ENCODE results near the gene PNMA6E. TPM values are rescaled to one million over a fixed set of nuclear protein-coding genes. Genes with fewer than 3 reads are reported as not detected.
A peak's percentile ranks its signal among the peaks of the same experiment; 100 is the strongest.

The PNMA6E gene
- total and polyA plus RNA-seq, 9 of the 15 experiments (the other 6 are each of a cell fraction or from before 2014, with no cell fraction given) = 0.03 TPM; not detected in 8

DNA sequence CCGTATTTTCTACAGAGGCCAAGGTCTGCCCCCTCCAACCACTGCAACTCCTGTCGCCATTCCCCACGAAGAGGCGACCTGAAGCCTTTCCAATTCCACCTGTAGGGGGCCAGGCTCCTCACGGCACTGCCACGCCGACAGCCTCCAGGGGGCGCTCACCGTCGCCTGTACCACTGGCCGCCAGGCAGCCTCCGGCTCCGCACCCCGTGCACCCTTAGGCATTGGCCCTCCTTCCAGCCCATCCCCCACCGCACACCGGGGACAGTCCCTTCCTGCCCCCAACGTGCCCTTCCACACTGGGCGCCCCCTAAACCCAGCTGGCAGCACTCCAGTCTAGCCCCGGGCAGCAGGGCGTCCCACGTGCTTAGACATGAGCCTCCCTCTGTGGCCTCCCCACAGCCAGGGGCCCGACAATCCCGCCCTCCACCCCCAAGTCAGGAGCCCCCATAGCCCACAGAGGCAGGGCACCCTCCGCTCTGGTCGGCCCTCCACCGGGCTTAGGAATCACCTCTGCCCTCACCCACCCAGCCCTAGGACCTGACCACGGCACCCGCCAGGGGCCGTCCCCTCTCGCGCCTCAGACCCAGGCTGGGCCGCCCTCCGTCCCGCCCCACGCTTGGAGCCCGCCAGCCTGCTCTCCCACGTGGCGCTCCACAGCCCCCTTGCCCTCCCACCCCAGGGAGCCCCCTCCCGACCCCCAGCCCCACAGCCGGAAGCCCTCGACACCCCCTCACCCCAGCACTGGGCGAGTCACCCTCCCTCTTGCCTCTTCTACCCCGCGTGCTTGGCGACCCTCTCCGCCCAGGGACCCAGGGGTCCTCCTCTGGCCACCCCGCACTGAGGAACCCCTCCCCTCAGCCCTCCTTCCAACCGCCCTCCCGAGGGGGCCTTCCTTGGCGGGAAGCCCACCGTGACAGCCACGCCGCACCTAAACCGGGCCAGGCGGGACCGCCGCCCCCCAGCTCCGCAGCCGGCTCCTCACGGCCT lies 711 bp downstream of the PNMA6E start (continued):
- TF ChIP-seq MAZ (CRISPR knock-in tag; conservative IDR thresholded peaks at IDR 0.05 in 1 of 2, IDR thresholded peaks at IDR 0.05 in 1 of 2) (peak in 1 of 2 experiments; percentile 70; a peak in 2 of 4 replicates), ZNF77 (CRISPR knock-in tag; IDR thresholded peaks at IDR 0.05) (no peak), RBM14 (IDR thresholded peaks at IDR 0.05; ENCODE audit: borderline replicate concordance, insufficient read depth, low read depth, low read length) (no peak), ZNF134 (CRISPR knock-in tag; conservative IDR thresholded peaks at IDR 0.05) (no peak), JUN (IDR thresholded peaks at IDR 0.05; ENCODE audit: borderline replicate concordance, low read depth, low read length) (0 out of 2 replicates have a peak, but pooled peaks have one; percentile 23), JUN (CRISPR knock-in tag; IDR thresholded peaks at IDR 0.05; ENCODE audit: borderline replicate concordance) (no peak), FOXA3 (CRISPR knock-in tag; conservative IDR thresholded peaks at IDR 0.05 in 1 of 2, IDR thresholded peaks at IDR 0.05 in 1 of 2) (no peak), ZNF197 (CRISPR knock-in tag; IDR thresholded peaks at IDR 0.05; ENCODE audit: low read depth) (no peak), ZNF764 (CRISPR knock-in tag; IDR thresholded peaks at IDR 0.05; ENCODE audit: low read depth) (no peak), ZNF707 (CRISPR knock-in tag; conservative IDR thresholded peaks at IDR 0.05) (no peak), FIP1L1 (IDR thresholded peaks at IDR 0.05; ENCODE audit: low read depth, low read length, poor library complexity, severe bottlenecking) (peak; percentile 48), ZNF146 (CRISPR knock-in tag; IDR thresholded peaks at IDR 0.05; ENCODE audit: unreplicated experiment) (no peak), FOSL1 (tag; conservative IDR thresholded peaks at IDR 0.05) (no peak), KLF10 (CRISPR knock-in tag; IDR thresholded peaks at IDR 0.05) (no peak)
- TF ChIP-seq, protein P1, sequence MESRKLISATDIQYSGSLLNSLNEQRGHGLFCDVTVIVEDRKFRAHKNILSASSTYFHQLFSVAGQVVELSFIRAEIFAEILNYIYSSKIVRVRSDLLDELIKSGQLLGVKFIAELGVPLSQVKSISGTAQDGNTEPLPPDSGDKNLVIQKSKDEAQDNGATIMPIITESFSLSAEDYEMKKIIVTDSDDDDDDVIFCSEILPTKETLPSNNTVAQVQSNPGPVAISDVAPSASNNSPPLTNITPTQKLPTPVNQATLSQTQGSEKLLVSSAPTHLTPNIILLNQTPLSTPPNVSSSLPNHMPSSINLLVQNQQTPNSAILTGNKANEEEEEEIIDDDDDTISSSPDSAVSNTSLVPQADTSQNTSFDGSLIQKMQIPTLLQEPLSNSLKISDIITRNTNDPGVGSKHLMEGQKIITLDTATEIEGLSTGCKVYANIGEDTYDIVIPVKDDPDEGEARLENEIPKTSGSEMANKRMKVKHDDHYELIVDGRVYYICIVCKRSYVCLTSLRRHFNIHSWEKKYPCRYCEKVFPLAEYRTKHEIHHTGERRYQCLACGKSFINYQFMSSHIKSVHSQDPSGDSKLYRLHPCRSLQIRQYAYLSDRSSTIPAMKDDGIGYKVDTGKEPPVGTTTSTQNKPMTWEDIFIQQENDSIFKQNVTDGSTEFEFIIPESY (CRISPR knock-in tag; IDR thresholded peaks at IDR 0.05) = peak; percentile 58; the same call in 1 of the 2 replicates
- TF ChIP-seq, protein P2, sequence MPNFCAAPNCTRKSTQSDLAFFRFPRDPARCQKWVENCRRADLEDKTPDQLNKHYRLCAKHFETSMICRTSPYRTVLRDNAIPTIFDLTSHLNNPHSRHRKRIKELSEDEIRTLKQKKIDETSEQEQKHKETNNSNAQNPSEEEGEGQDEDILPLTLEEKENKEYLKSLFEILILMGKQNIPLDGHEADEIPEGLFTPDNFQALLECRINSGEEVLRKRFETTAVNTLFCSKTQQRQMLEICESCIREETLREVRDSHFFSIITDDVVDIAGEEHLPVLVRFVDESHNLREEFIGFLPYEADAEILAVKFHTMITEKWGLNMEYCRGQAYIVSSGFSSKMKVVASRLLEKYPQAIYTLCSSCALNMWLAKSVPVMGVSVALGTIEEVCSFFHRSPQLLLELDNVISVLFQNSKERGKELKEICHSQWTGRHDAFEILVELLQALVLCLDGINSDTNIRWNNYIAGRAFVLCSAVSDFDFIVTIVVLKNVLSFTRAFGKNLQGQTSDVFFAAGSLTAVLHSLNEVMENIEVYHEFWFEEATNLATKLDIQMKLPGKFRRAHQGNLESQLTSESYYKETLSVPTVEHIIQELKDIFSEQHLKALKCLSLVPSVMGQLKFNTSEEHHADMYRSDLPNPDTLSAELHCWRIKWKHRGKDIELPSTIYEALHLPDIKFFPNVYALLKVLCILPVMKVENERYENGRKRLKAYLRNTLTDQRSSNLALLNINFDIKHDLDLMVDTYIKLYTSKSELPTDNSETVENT (CRISPR knock-in tag; IDR thresholded peaks at IDR 0.05) = no peak
- TF ChIP-seq, protein P3, sequence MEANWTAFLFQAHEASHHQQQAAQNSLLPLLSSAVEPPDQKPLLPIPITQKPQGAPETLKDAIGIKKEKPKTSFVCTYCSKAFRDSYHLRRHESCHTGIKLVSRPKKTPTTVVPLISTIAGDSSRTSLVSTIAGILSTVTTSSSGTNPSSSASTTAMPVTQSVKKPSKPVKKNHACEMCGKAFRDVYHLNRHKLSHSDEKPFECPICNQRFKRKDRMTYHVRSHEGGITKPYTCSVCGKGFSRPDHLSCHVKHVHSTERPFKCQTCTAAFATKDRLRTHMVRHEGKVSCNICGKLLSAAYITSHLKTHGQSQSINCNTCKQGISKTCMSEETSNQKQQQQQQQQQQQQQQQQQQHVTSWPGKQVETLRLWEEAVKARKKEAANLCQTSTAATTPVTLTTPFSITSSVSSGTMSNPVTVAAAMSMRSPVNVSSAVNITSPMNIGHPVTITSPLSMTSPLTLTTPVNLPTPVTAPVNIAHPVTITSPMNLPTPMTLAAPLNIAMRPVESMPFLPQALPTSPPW (CRISPR knock-in tag; IDR thresholded peaks at IDR 0.05) = no peak

All from K562 (cell line).